C4-2B (cell line): ENCODE measurements around the gene PLCB3.

Experiments used
- CTCF ChIP-seq: fragments of 450-650 bp; conservative IDR thresholded peaks from 2 replicates; pipeline ENCODE4 v1.5.1; 2017; ENCODE audit warnings: mild to moderate bottlenecking
- ZFX ChIP-seq: fragments of 450-650 bp; IDR thresholded peaks from 2 replicates; pipeline ENCODE4 v1.6.1; 2017

GRCh38 chr11:64258946-64259532, 7.7 kb downstream of the PLCB3 start:
- TF ChIP-seq CTCF (no peak), ZFX (no peak)
